GM12878 (cell line): ENCODE results near the gene PROZ. TPM values are rescaled to one million over a fixed set of nuclear protein-coding genes. Genes with fewer than 3 reads are reported as not detected.
A peak's percentile ranks its signal among the peaks of the same experiment; 100 is the strongest.

Experiments
- CEBPZ ChIP-seq: fragments of 150-350 bp; IDR thresholded peaks from 2 replicates; pipeline ENCODE4 v1.6.1; 2016; ENCODE audit warnings: low read depth, low read length
- CHD1 ChIP-seq: IDR thresholded peaks from 2 replicates; pipeline ENCODE4 v1.6.1; 2012; ENCODE audit warnings: low read depth, low read length, improper control_type of control experiment
- CHD4 ChIP-seq: fragments of 200-600 bp; sonication (generic); IDR thresholded peaks from 2 replicates; pipeline ENCODE4 v1.6.1; 2016; ENCODE audit warnings: mild to moderate bottlenecking
- EGR1 ChIP-seq, 2 experiments: IDR thresholded peaks; 1 replicate in 1 of 2; 2 replicates in 1 of 2; pipeline ENCODE4 v1.6.1; 2011 to 2012; ENCODE audit warnings: low read depth in 2 of 2, low read length in 2 of 2, borderline replicate concordance in 1 of 2, mild to moderate bottlenecking in 1 of 2, moderate library complexity in 1 of 2
- GATAD2B ChIP-seq: fragments of 450-650 bp; conservative IDR thresholded peaks from 2 replicates; pipeline ENCODE4 v1.6.1; 2017; ENCODE audit warnings: low read depth, mild to moderate bottlenecking, moderate library complexity
- IKZF1 ChIP-seq: fragments of 450-650 bp; conservative IDR thresholded peaks from 2 replicates; pipeline ENCODE4 v1.6.1; 2017; ENCODE audit warnings: antibody characterized with exemption, mild to moderate bottlenecking
- MLLT1 ChIP-seq: fragments of 450-650 bp; IDR thresholded peaks from 2 replicates; pipeline ENCODE4 v1.6.1; 2016; ENCODE audit warnings: mild to moderate bottlenecking
- NFXL1 ChIP-seq: fragments of 450-650 bp; IDR thresholded peaks from 2 replicates; pipeline ENCODE4 v1.6.1; 2017; ENCODE audit warnings: antibody characterized with exemption, mild to moderate bottlenecking, borderline replicate concordance
- PAX5 ChIP-seq: IDR thresholded peaks from 2 replicates; pipeline ENCODE4 v1.6.1; 2011; ENCODE audit warnings: low read depth, low read length, borderline replicate concordance
- RFX5 ChIP-seq: IDR thresholded peaks from 2 replicates; pipeline ENCODE4 v1.6.1; 2011; ENCODE audit warnings: low read depth, low read length, improper control_type of control experiment
- SIX5 ChIP-seq: IDR thresholded peaks from 2 replicates; pipeline ENCODE4 v1.6.1; 2011; ENCODE audit warnings: mild to moderate bottlenecking, low read depth, low read length, moderate library complexity; ENCODE audit not compliant: severe bottlenecking
- SREBF2 ChIP-seq: IDR thresholded peaks from 2 replicates; pipeline ENCODE4 v1.6.1; 2012; ENCODE audit warnings: mild to moderate bottlenecking, low read length
- STAT3 ChIP-seq: IDR thresholded peaks from 2 replicates; pipeline ENCODE4 v1.6.1; 2011; ENCODE audit warnings: low read depth, low read length, improper control_type of control experiment
- TAF1 ChIP-seq: IDR thresholded peaks from 2 replicates; pipeline ENCODE4 v1.6.1; 2011; ENCODE audit warnings: mild to moderate bottlenecking, low read depth, low read length, borderline replicate concordance
- ZBED1 ChIP-seq: IDR thresholded peaks from 2 replicates; pipeline ENCODE4 v1.6.1; 2016; ENCODE audit warnings: borderline replicate concordance
- ZNF24 ChIP-seq: fragments of 450-650 bp; IDR thresholded peaks from 2 replicates; pipeline ENCODE4 v1.6.1; 2017; ENCODE audit warnings: antibody characterized with exemption, mild to moderate bottlenecking
- polyA plus RNA-seq, 11 experiments: library from polyadenylated mRNA; depleted of rRNA in 4 of 11; unstranded in 6 of 11; stranded (reverse) in 5 of 11; fragments of >200 nt; fragmentation: Nextera tagmentation in 4 of 11; fragmentation: Illumina TruSeq in 1 of 11; extraction: Ambion mirVana in 4 of 11; extraction: Trizol in 1 of 11; gene quantifications; 1 replicate in 1 of 11; 2 replicates in 10 of 11; pipeline versions ENCODE4 v1.2.1 to v1.2.3, GENCODE V29; 2011 to 2016; ENCODE audit warnings: inconsistent platforms in 2 of 11, missing spikeins in 2 of 11, low read depth in 1 of 11
- total RNA-seq, 4 experiments: library from RNA; depleted of rRNA in 3 of 4; stranded (reverse); fragments of >200 nt in 3 of 4; fragmentation: Illumina TruSeq in 1 of 4; extraction: Trizol in 1 of 4; gene quantifications; 2 replicates each; pipeline versions ENCODE4 v1.2.1 to v1.2.3, GENCODE V29; 2013 to 2021
- TF ChIP-seq, protein P1 (sequence below): fragments of 450-650 bp; IDR thresholded peaks from 2 replicates; pipeline ENCODE4 v1.6.1; 2018; ENCODE audit warnings: mild to moderate bottlenecking, low read depth, moderate library complexity; ENCODE audit not compliant: partially characterized antibody
- TF ChIP-seq, protein P2 (sequence below): IDR thresholded peaks from 2 replicates; pipeline ENCODE4 v1.6.1; 2012; ENCODE audit warnings: low read depth, low read length, improper control_type of control experiment
- TF ChIP-seq, protein P3 (sequence below): IDR thresholded peaks from 2 replicates; pipeline ENCODE4 v1.6.1; 2011; ENCODE audit warnings: mild to moderate bottlenecking, low read depth, low read length, moderate library complexity; ENCODE audit not compliant: insufficient replicate concordance

The PROZ gene
- total and polyA plus RNA-seq, 10 of the 15 experiments (the other 5 are each of a cell fraction or from before 2014, with no cell fraction given), result 0.07 to 0.24 (median 0.21) TPM; not detected in 7

DNA sequence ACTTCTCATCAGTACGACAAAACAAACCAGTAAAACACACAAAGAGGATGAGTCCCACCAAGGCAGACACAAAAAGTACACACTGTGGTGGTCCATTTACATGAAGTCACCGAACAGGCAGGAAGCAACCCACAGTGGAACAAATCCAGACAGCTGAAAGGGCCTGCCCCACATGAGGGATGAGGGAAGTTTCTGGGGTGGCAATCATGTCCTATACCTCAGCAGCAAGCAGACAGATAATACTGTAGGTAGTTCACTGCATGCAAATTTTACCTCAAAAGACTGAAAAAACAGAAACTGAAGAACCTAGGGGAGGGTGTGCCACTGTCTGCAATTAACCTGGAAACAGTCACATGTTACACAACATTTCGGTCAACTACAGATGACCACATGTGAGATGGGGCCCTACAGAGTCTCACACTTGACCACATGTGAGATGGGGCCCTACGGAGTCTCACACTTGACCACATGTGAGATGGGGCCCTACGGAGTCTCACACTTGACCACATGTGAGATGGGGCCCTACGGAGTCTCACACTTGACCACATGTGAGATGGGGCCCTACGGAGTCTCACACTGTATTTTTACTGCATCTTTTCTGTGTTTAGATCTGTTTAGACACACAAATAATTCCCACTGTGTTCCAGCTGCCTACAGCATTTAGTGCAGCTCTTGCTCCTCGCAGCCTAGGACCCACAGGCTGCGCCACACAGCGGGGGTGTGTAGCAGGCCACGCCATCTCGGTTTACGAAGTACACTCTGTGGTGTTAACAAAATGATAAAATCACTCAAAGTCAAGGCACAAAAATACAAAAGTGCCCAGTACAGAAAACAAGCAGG is 27.8 kb downstream of the PROZ start (continued):
- TF ChIP-seq MLLT1 (no peak), ZNF24 (no peak), NFXL1 (no peak), TAF1 (no peak), IKZF1 (peak; percentile 45; the same call in 1 of the 2 replicates), EGR1 (IDR thresholded peaks at IDR 0.05; ENCODE audit: borderline replicate concordance in 1 of 2, low read depth in 2 of 2, low read length in 2 of 2) (no peak), SIX5 (no peak), CHD1 (no peak), PAX5 (peak; percentile 27; the same call in 1 of the 2 replicates), GATAD2B (no peak), RFX5 (peak; percentile 36; the same call in 1 of the 2 replicates), ZBED1 (no peak), SREBF2 (no peak), CEBPZ (no peak), CHD4 (no peak), STAT3 (no peak)
- TF ChIP-seq, protein P1, sequence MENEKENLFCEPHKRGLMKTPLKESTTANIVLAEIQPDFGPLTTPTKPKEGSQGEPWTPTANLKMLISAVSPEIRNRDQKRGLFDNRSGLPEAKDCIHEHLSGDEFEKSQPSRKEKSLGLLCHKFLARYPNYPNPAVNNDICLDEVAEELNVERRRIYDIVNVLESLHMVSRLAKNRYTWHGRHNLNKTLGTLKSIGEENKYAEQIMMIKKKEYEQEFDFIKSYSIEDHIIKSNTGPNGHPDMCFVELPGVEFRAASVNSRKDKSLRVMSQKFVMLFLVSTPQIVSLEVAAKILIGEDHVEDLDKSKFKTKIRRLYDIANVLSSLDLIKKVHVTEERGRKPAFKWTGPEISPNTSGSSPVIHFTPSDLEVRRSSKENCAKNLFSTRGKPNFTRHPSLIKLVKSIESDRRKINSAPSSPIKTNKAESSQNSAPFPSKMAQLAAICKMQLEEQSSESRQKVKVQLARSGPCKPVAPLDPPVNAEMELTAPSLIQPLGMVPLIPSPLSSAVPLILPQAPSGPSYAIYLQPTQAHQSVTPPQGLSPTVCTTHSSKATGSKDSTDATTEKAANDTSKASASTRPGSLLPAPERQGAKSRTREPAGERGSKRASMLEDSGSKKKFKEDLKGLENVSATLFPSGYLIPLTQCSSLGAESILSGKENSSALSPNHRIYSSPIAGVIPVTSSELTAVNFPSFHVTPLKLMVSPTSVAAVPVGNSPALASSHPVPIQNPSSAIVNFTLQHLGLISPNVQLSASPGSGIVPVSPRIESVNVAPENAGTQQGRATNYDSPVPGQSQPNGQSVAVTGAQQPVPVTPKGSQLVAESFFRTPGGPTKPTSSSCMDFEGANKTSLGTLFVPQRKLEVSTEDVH, result no peak
- TF ChIP-seq, protein P2, sequence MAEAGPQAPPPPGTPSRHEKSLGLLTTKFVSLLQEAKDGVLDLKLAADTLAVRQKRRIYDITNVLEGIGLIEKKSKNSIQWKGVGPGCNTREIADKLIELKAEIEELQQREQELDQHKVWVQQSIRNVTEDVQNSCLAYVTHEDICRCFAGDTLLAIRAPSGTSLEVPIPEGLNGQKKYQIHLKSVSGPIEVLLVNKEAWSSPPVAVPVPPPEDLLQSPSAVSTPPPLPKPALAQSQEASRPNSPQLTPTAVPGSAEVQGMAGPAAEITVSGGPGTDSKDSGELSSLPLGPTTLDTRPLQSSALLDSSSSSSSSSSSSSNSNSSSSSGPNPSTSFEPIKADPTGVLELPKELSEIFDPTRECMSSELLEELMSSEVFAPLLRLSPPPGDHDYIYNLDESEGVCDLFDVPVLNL, result no peak
- TF ChIP-seq, protein P3, sequence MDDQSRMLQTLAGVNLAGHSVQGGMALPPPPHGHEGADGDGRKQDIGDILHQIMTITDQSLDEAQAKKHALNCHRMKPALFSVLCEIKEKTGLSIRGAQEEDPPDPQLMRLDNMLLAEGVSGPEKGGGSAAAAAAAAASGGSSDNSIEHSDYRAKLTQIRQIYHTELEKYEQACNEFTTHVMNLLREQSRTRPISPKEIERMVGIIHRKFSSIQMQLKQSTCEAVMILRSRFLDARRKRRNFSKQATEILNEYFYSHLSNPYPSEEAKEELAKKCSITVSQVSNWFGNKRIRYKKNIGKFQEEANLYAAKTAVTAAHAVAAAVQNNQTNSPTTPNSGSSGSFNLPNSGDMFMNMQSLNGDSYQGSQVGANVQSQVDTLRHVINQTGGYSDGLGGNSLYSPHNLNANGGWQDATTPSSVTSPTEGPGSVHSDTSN, result no peak
